NT2/D1 (cell line): Measurements from ENCODE around the gene IAPP.

Experiments used
- YY1 ChIP-seq: IDR thresholded peaks from 2 replicates; pipeline ENCODE4 v1.6.1; 2011; ENCODE audit not compliant: insufficient read length, insufficient read depth
- ZNF274 ChIP-seq: IDR thresholded peaks from 2 replicates; pipeline ENCODE4 v1.6.1; 2011; ENCODE audit warnings: mild to moderate bottlenecking, low read depth, low read length

GRCh38 chr12:21341769-21342168 lies 30.9 kb upstream of the IAPP start:
- no peak for TF ChIP-seq ZNF274
- no peak for TF ChIP-seq YY1
